ENCODE results near the gene SYPL1. TPM values are rescaled to one million over a fixed set of nuclear protein-coding genes. Genes with fewer than 3 reads are reported as not detected.
A peak's percentile ranks its signal among the peaks of the same experiment; 100 is the strongest.

Gene SYPL1
- total RNA-seq, 6 donors from 2014 or later = 24.1 to 100.0 (median 71.7) TPM

- no peak overlapping the region for H3K27ac ChIP-seq
- H3K9me3 ChIP-seq = no peaks in the 10 kb centered on the region
- DNase-seq (no peak), ATAC-seq (ENCODE audit: low FRiP score in 2 of 2) (no peak)
- peaks cover 0 to 9% (median 3%) of the 10 kb centered on the region in 4 donors for H3K4me1 ChIP-seq
- no peak overlapping the region for H3K4me3 ChIP-seq
- TF ChIP-seq EP300 (IDR thresholded peaks at IDR 0.05) (no peak), POLR2A (IDR thresholded peaks at IDR 0.05) (no peak), POLR2AphosphoS5 (IDR thresholded peaks at IDR 0.05) (no peak), CTCF (IDR thresholded peaks at IDR 0.05) (no peak)
- WGBS, 2 donors = 95% methylated on average over 3 of the region's 3 CpGs; no CpG with 5 or more reads in 1 of the 2 donors
- H3K36me3 ChIP-seq = no peaks in the 10 kb centered on the region
- no peaks in the 10 kb centered on the region for H3K27me3 ChIP-seq
Measured at GRCh38 chr7:106058928-106059324, 53.2 kb downstream of the SYPL1 start.

GRCh38 chr7:106057962-106058927, 53.9 kb downstream of the SYPL1 start:
- Histone ChIP-seq H3K27ac (no peak overlapping the region), H3K27me3 (no peaks in the 10 kb centered on the region), H3K36me3 (no peaks in the 10 kb centered on the region), H3K4me3 (no peak overlapping the region), H3K4me1 (peaks cover 0 to 9% (median 3%) of the 10 kb centered on the region in 4 donors), H3K9me3 (no peaks in the 10 kb centered on the region)
- WGBS, 2 donors = 68 to 69% methylated on average over 12 to 19 of the region's 19 CpGs
- DNase-seq (peak; percentile 78 to 83), ATAC-seq (ENCODE audit: low FRiP score in 2 of 2) (peak; percentile 3 to 72)
- TF ChIP-seq EP300 (IDR thresholded peaks at IDR 0.05) = no peak
- no peak for TF ChIP-seq CTCF (IDR thresholded peaks at IDR 0.05)
- no peak for TF ChIP-seq POLR2A (IDR thresholded peaks at IDR 0.05)
- TF ChIP-seq POLR2AphosphoS5 (IDR thresholded peaks at IDR 0.05) = peak in 1 of 2 donors; percentile 2

GRCh38 chr7:106057204-106057961, 54.7 kb downstream of the SYPL1 start:
- H3K4me3 ChIP-seq = no peak overlapping the region
- H3K27me3 ChIP-seq = no peaks in the 10 kb centered on the region
- peaks cover 0 to 9% (median 3%) of the 10 kb centered on the region in 4 donors for H3K4me1 ChIP-seq
- H3K9me3 ChIP-seq = no peaks in the 10 kb centered on the region
- no peak for DNase-seq
- 70 to 80% methylated on average over 6 to 10 of the region's 10 CpGs for WGBS, 2 donors
- H3K36me3 ChIP-seq = no peaks in the 10 kb centered on the region
- no peak overlapping the region for H3K27ac ChIP-seq
- ATAC-seq (ENCODE audit: low FRiP score in 2 of 2) = no peak
- TF ChIP-seq EP300 (IDR thresholded peaks at IDR 0.05) (no peak), CTCF (IDR thresholded peaks at IDR 0.05) (peak in 1 of 6 experiments; percentile 3), POLR2A (IDR thresholded peaks at IDR 0.05) (no peak)

- peak in 1 of 2 donors; percentile 67 for DNase-seq
- Histone ChIP-seq H3K9me3 (no peaks in the 10 kb centered on the region), H3K4me1 (peaks cover 0 to 9% (median 3%) of the 10 kb centered on the region in 4 donors), H3K27ac (no peak overlapping the region), H3K36me3 (no peaks in the 10 kb centered on the region), H3K27me3 (no peaks in the 10 kb centered on the region), H3K4me3 (no peak overlapping the region)
- WGBS, 2 donors = 48 to 52% methylated on average over 8 to 9 of the region's 9 CpGs
- ATAC-seq (ENCODE audit: low FRiP score in 2 of 2) = peak; percentile 87 to 91
- no peak for TF ChIP-seq EP300 (IDR thresholded peaks at IDR 0.05)
- TF ChIP-seq CTCF (IDR thresholded peaks at IDR 0.05) = peak; percentile 84 to 93 (median 90)
Measured at GRCh38 chr7:106056513-106057203, 55.5 kb downstream of the SYPL1 start.

Measured in upper lobe of left lung (tissue), 6 donors.